Endothelial cell of umbilical vein (primary cell): ENCODE data around the gene FTCDNL1. TPM values are rescaled to one million over a fixed set of nuclear protein-coding genes. Genes with fewer than 3 reads are reported as not detected.

ENCODE experiments used
- BruUV-seq: library from RNA; stranded (reverse); fragments of 400-500 nt; replicated peaks from 2 replicates; lab custom pipeline; 2021; lab: Mats Ljungman, UMichigan
- CTCF ChIA-PET: fragments of 300-600, 350-600 bp; sonication (Branson Sonifier 250); formaldehyde crosslinking; loops from one replicate; lab custom pipeline; 2021; ENCODE audit warnings: antibody characterized with exemption, inconsistent platforms; lab: Charles Lee
- POLR2A ChIA-PET: fragments of 300-600, 350-600 bp; sonication (Branson Sonifier 250); formaldehyde crosslinking; loops from one replicate; lab custom pipeline; 2021; ENCODE audit warnings: antibody characterized with exemption, inconsistent platforms; lab: Charles Lee
- DNase-seq: peaks from one replicate; pipeline ENCODE4 v3.0.0-alpha.2; 2011; ENCODE audit warnings: low read depth, low spot score
- FAIRE-seq: peaks from 2 replicates; lab custom pipeline; 2011; peaks lifted over from hg19 to GRCh38; lab: Jason Lieb, UNC
- H2AFZ ChIP-seq: 2 replicates; pipeline ENCODE4 v1.6.0; 2012; ENCODE audit warnings: low read depth, low read length, control low read depth, inconsistent platforms
- H3K27ac ChIP-seq: 2 replicates; pipeline ENCODE4 v1.5.1; 2011; ENCODE audit warnings: low read depth, mild to moderate bottlenecking, control low read depth, low read length, moderate library complexity; ENCODE audit not compliant: insufficient read depth
- H3K27me3 ChIP-seq, 2 experiments: 2 replicates each; pipeline versions ENCODE4 v1.6.0 to v1.6.1; 2011; ENCODE audit warnings: low read length in 2 of 2, mixed read lengths in 1 of 2; ENCODE audit not compliant: control insufficient read depth in 2 of 2, insufficient read depth in 2 of 2
- H3K36me3 ChIP-seq, 2 experiments: 2 replicates in 1 of 2; 3 replicates in 1 of 2; pipeline ENCODE4 v1.5.1; 2011; ENCODE audit warnings: low read length in 2 of 2, mild to moderate bottlenecking in 1 of 2, moderate library complexity in 1 of 2; ENCODE audit not compliant: control insufficient read depth in 2 of 2, insufficient read depth in 2 of 2; ENCODE audit errors: extremely low read depth in 1 of 2
- H3K4me1 ChIP-seq: 3 replicates; pipeline ENCODE4 v1.5.1; 2011; ENCODE audit warnings: mild to moderate bottlenecking, low read length; ENCODE audit not compliant: control insufficient read depth, insufficient read depth; ENCODE audit errors: extremely low read depth
- H3K4me2 ChIP-seq: 2 replicates; pipeline ENCODE4 v1.6.1; 2011; ENCODE audit warnings: low read length, control low read depth, mixed read lengths; ENCODE audit not compliant: insufficient read depth
- H3K4me3 ChIP-seq, 3 experiments: fragments of 200-600 bp in 1 of 3; sonication (generic), shearing (Covaris generic) in 1 of 3; replicated peaks in 1 of 3; 2 replicates each; pipeline ENCODE4 v1.5.1; 2011 to 2016; ENCODE audit warnings: control low read depth in 3 of 3, low read length in 3 of 3, mild to moderate bottlenecking in 2 of 3, inconsistent platforms in 1 of 3, low read depth in 1 of 3, moderate library complexity in 1 of 3; ENCODE audit not compliant: insufficient read depth in 1 of 3
- H3K79me2 ChIP-seq: 2 replicates; pipeline ENCODE4 v1.6.0; 2012; ENCODE audit warnings: low read length, inconsistent platforms; ENCODE audit not compliant: control insufficient read depth, insufficient read depth
- H3K9ac ChIP-seq: replicated peaks from 2 replicates; pipeline ENCODE3; 2011; ENCODE audit warnings: low read length, control low read depth; ENCODE audit not compliant: insufficient read depth; ENCODE audit errors: extremely low read depth
- H3K9me1 ChIP-seq: replicated peaks from 3 replicates; pipeline ENCODE4 v1.6.0; 2011; ENCODE audit warnings: mild to moderate bottlenecking, low read length; ENCODE audit not compliant: control insufficient read depth, insufficient read depth; ENCODE audit errors: extremely low read depth
- H3K9me3 ChIP-seq: replicated peaks from 2 replicates; pipeline ENCODE4 v1.5.1; 2012; ENCODE audit warnings: low read length, inconsistent platforms; ENCODE audit not compliant: control insufficient read depth, insufficient read depth
- H4K20me1 ChIP-seq: replicated peaks from 2 replicates; pipeline ENCODE3; 2011; ENCODE audit warnings: mild to moderate bottlenecking, low read length; ENCODE audit not compliant: control insufficient read depth, insufficient read depth; ENCODE audit errors: extremely low read depth
- CTCF ChIP-seq, 2 donors: IDR thresholded peaks; 1 replicate in 1 of 2; 2 replicates in 1 of 2; pipeline ENCODE4 v1.5.1; 2011; ENCODE audit warnings: low read length in 2 of 2, mild to moderate bottlenecking in 2 of 2, moderate library complexity in 2 of 2, control low read depth in 1 of 2, inconsistent platforms in 1 of 2, low read depth in 1 of 2; ENCODE audit not compliant: insufficient read depth in 1 of 2; ENCODE audit errors: extremely low read depth in 1 of 2
- EZH2 ChIP-seq: IDR thresholded peaks from 2 replicates; pipeline ENCODE4 v1.6.1; 2012; ENCODE audit warnings: borderline replicate concordance, low read depth, mild to moderate bottlenecking, moderate library complexity, low read length, inconsistent platforms; ENCODE audit not compliant: severe bottlenecking
- FOS ChIP-seq: IDR thresholded peaks from 2 replicates; pipeline ENCODE4 v1.6.1; 2011; ENCODE audit warnings: mild to moderate bottlenecking, low read length, moderate library complexity, borderline replicate concordance; ENCODE audit not compliant: insufficient read depth
- GATA2 ChIP-seq: IDR thresholded peaks from 2 replicates; pipeline ENCODE4 v1.7.0; 2011; ENCODE audit warnings: low read depth, mild to moderate bottlenecking, moderate library complexity, mixed read lengths, low read length; ENCODE audit not compliant: insufficient read length, insufficient read depth
- JUN ChIP-seq: IDR thresholded peaks from 2 replicates; pipeline ENCODE4 v1.6.1; 2011; ENCODE audit warnings: borderline replicate concordance, low read depth; ENCODE audit not compliant: insufficient read length, insufficient read depth
- MAX ChIP-seq: IDR thresholded peaks from 2 replicates; pipeline ENCODE4 v1.6.1; 2011; ENCODE audit not compliant: insufficient read depth, insufficient read length
- MYC ChIP-seq: IDR thresholded peaks from one replicate; pipeline ENCODE4 v1.6.1; 2011; ENCODE audit warnings: mild to moderate bottlenecking, low read depth, low read length
- POLR2A ChIP-seq: IDR thresholded peaks from 2 replicates; pipeline ENCODE4 v1.6.1; 2012; ENCODE audit warnings: low read depth, mild to moderate bottlenecking, control low read depth, low read length
- POLR2AphosphoS5 ChIP-seq: IDR thresholded peaks from 2 replicates; pipeline ENCODE4 v1.6.1; 2012; ENCODE audit warnings: low read depth, mild to moderate bottlenecking, control low read depth, low read length, moderate library complexity; ENCODE audit not compliant: insufficient read depth
- dilution Hi-C: fragments of 300-500 bp; cut with MboI; formaldehyde crosslinking; loops from one replicate; pipeline ENCODE4 v1.15.0; 2019; ENCODE audit warnings: low sequenced_read_pairs; ENCODE audit not compliant: extremely low pct_ligation_motif_present
- intact Hi-C: fragments of 100-400 bp; cut with micrococcal nuclease; formaldehyde crosslinking; loops from one replicate; pipeline ENCODE4 v1.10.0; 2022
- polyA plus RNA-seq, 4 experiments: library from polyadenylated mRNA; depleted of rRNA in 3 of 4; stranded (reverse) in 3 of 4; unstranded in 1 of 4; fragments of >200 nt; gene quantifications; 2 replicates each; pipeline versions ENCODE4 v1.2.1 to v1.2.3, GENCODE V29; 2011 to 2012; ENCODE audit warnings: missing spikeins in 1 of 4
- total RNA-seq: library from RNA; stranded (reverse); gene quantifications from 2 replicates; pipeline ENCODE4 v1.2.3, GENCODE V29; 2021

FTCDNL1 gene
- total and polyA plus RNA-seq, 2 donors (not counting 3 experiments of a cell fraction or from before 2014, with no cell fraction given), result 0.19 to 0.27 TPM

GRCh38 chr2:199798831-199799580 is 52.0 kb downstream of the FTCDNL1 start:
- no TSS peak for BruUV-seq
- CTCF ChIA-PET, result no interaction called here
- peak; percentile 61 for DNase-seq

GRCh38 chr2:199797431-199798403 is 53.3 kb downstream of the FTCDNL1 start:
- H3K36me3 ChIP-seq, result no peaks in the 10 kb centered on the region
- TF ChIP-seq JUN (no peak), MYC (no peak), CTCF (IDR thresholded peaks at IDR 0.05; ENCODE audit: extremely low read depth in 1 of 2, insufficient read depth in 1 of 2, low read depth in 1 of 2, low read length in 2 of 2) (no peak), MAX (no peak), POLR2AphosphoS5 (no peak), FOS (no peak), GATA2 (no peak), EZH2 (no peak), POLR2A (no peak)
- no peaks in the 10 kb centered on the region for H3K79me2 ChIP-seq
- H3K27ac ChIP-seq, result no peak overlapping the region
- no peak overlapping the region for H2AFZ ChIP-seq
- no peak overlapping the region for H3K4me2 ChIP-seq
- no peaks in the 10 kb centered on the region for H3K9me3 ChIP-seq
- H4K20me1 ChIP-seq, result no peaks in the 10 kb centered on the region
- H3K4me1 ChIP-seq, result no peaks in the 10 kb centered on the region
- ChIA-PET POLR2A (no interaction called here), CTCF (no interaction called here)
- dilution Hi-C loops, result no loop called here
- intact Hi-C loops, result no loop called here
- DNase-seq (no peak), FAIRE-seq (no peak)
- no peak overlapping the region for H3K4me3 ChIP-seq
- no peaks in the 10 kb centered on the region for H3K9me1 ChIP-seq
- no TSS peak for BruUV-seq
- H3K27me3 ChIP-seq, result peaks cover 5 to 17% of the 10 kb centered on the region in 2 experiments
- H3K9ac ChIP-seq, result no peak overlapping the region

More at GRCh38 chr2:199798831-199799580, 52.0 kb downstream of the FTCDNL1 start:
- no peaks in the 10 kb centered on the region for H3K36me3 ChIP-seq
- POLR2A ChIA-PET, result no interaction called here
- no peak for FAIRE-seq
- H3K4me3 ChIP-seq, result no peak overlapping the region
- no peak overlapping the region for H3K4me2 ChIP-seq
- no peaks in the 10 kb centered on the region for H3K9me3 ChIP-seq
- H3K79me2 ChIP-seq, result no peaks in the 10 kb centered on the region
- H3K27me3 ChIP-seq, result peaks cover 5 to 17% of the 10 kb centered on the region in 2 experiments
- no peaks in the 10 kb centered on the region for H4K20me1 ChIP-seq
- H3K9me1 ChIP-seq, result no peaks in the 10 kb centered on the region
- dilution Hi-C loops (no loop called here), intact Hi-C loops (no loop called here)
- H2AFZ ChIP-seq, result no peak overlapping the region
- no peaks in the 10 kb centered on the region for H3K4me1 ChIP-seq
- no peak for TF ChIP-seq MAX
- TF ChIP-seq EZH2, result peak; percentile 50
- H3K27ac ChIP-seq, result no peak overlapping the region
- no peak overlapping the region for H3K9ac ChIP-seq
